Mammary epithelial cell (primary cell): Measurements from ENCODE around the gene SNX30.

Experiments used
- EZH2 ChIP-seq: IDR thresholded peaks from 2 replicates; pipeline ENCODE4 v1.6.1; 2012; ENCODE audit warnings: low read length, inconsistent platforms, borderline replicate concordance
- TF ChIP-seq, protein P1 (sequence below), 2 donors: IDR thresholded peaks in 1 of 2; conservative IDR thresholded peaks in 1 of 2; 2 replicates each; pipeline ENCODE4 v1.5.1; 2011 to 2012; ENCODE audit warnings: inconsistent platforms in 2 of 2, low read length in 2 of 2, mild to moderate bottlenecking in 2 of 2, control low read depth in 1 of 2, low read depth in 1 of 2; ENCODE audit not compliant: insufficient read depth in 1 of 2; ENCODE audit errors: extremely low read depth in 1 of 2

DNA sequence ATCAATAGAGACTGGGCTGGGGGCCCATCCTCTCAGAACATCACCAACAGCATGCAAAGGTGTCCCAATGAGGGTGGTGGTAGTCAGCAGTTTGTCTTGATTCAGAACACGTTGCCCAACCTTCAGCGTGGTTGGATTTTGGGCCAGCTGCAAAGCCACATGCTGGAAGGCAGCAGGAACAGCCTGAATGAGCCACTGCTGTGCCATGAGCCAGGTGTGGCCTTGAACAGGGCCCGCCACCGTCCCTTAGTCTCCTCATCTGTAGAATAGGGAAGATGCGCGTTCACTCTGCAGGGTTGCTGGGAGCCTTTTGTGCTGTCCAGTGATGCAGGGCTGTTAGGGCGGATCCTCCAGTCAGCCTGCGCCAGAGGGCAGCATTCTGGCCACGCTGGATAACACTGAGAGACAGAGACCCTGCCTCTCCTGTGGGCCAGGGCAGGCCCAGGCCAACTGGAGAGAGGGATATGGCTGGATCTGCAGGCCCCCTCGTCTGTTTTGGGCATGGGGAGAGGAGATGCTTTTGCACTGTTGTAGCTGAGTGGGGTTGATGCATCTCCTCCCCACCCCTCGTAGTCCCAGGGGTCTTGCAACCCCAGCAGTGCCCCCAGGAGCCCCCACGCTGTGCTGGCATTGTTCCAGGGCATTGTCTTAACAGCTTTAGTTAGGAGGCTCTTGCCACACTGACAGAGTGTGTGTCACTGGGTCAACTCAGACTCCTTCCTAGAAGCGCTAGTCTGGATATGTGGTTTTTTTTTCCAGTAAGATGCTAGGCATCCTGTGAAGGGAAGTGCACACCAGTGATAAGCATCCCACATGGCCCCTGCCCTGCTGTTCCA lies 98.0 kb downstream of the SNX30 start:
- TF ChIP-seq, protein P1, sequence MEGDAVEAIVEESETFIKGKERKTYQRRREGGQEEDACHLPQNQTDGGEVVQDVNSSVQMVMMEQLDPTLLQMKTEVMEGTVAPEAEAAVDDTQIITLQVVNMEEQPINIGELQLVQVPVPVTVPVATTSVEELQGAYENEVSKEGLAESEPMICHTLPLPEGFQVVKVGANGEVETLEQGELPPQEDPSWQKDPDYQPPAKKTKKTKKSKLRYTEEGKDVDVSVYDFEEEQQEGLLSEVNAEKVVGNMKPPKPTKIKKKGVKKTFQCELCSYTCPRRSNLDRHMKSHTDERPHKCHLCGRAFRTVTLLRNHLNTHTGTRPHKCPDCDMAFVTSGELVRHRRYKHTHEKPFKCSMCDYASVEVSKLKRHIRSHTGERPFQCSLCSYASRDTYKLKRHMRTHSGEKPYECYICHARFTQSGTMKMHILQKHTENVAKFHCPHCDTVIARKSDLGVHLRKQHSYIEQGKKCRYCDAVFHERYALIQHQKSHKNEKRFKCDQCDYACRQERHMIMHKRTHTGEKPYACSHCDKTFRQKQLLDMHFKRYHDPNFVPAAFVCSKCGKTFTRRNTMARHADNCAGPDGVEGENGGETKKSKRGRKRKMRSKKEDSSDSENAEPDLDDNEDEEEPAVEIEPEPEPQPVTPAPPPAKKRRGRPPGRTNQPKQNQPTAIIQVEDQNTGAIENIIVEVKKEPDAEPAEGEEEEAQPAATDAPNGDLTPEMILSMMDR (conservative IDR thresholded peaks at IDR 0.05 in 1 of 2, IDR thresholded peaks at IDR 0.05 in 1 of 2; ENCODE audit: extremely low read depth in 1 of 2, insufficient read depth in 1 of 2, low read depth in 1 of 2, low read length in 2 of 2), result no peak
- no peak for TF ChIP-seq EZH2
